Adrenal gland (tissue), 12 donors: ENCODE measurements around the gene NHSL2. TPM values are rescaled to one million over a fixed set of nuclear protein-coding genes. Genes with fewer than 3 reads are reported as not detected.

Experiments used
- DNase-seq, 7 donors: peaks; one replicate each; pipeline ENCODE4 v3.0.0-alpha.2; 2019 to 2020
- H3K27ac ChIP-seq, 5 donors: fragments of 200-600 bp; sonication (generic) in 4 of 5; 1 replicate in 3 of 5; 2 replicates in 2 of 5; pipeline versions ENCODE4 v1.5.1 to v1.8.0; 2016 to 2020; ENCODE audit warnings: mild to moderate bottlenecking in 1 of 5
- H3K27me3 ChIP-seq: fragments of 200-600 bp; 2 replicates; pipeline ENCODE4 v1.8.0; 2021
- H3K36me3 ChIP-seq, 2 donors: fragments of 200-600 bp; replicated peaks in 1 of 2; 1 replicate in 1 of 2; 2 replicates in 1 of 2; pipeline versions ENCODE4 v1.5.1 to v1.8.0; 2018 to 2022
- H3K4me1 ChIP-seq, 2 donors: fragments of 200-600 bp; replicated peaks in 1 of 2; 1 replicate in 1 of 2; 2 replicates in 1 of 2; pipeline versions ENCODE4 v1.5.1 to v1.8.0; 2018 to 2021
- H3K4me3 ChIP-seq, 4 donors: fragments of 200-600 bp; sonication (generic) in 3 of 4; one replicate each; pipeline ENCODE4 v1.5.1; 2016 to 2018
- H3K9me3 ChIP-seq, 3 donors: fragments of 200-600 bp; sonication (generic) in 1 of 3; replicated peaks in 1 of 3; 1 replicate in 2 of 3; 2 replicates in 1 of 3; pipeline versions ENCODE4 v1.5.1 to v1.8.0; 2016 to 2021
- POLR2A ChIP-seq, 2 donors: fragments of 450-650 bp; IDR thresholded peaks; one replicate each; pipeline ENCODE4 v1.6.1; 2017; ENCODE audit warnings: antibody characterized with exemption in 2 of 2, mild to moderate bottlenecking in 2 of 2, moderate library complexity in 1 of 2
- WGBS, 4 donors: extraction: QIAGEN DNeasy Blood & Tissue Kit in 2 of 4; methylation state at CpG; one replicate each; pipeline versions ENCODE4 v1.1.5 to v1.1.7; 2013 to 2017; 5-methylcytosine and 5-hydroxymethylcytosine counted together
- intact Hi-C, 2 donors: fragments of 100-400 bp; cut with DNase I; formaldehyde crosslinking; loops; one replicate each; pipeline versions ENCODE4 v1.14.1 to v1.15.0; 2022 to 2023
- polyA plus RNA-seq, 3 donors: library from polyadenylated mRNA; stranded (reverse); fragments of 200-250 nt in 2 of 3; fragments of 350-450 nt in 1 of 3; fragmentation: Illumina TruSeq in 1 of 3; extraction: RNeasy Lipid Tissue Mini Kit (QIAGEN cat#74804) in 1 of 3; gene quantifications; one replicate each; pipeline ENCODE4 v1.2.3, GENCODE V29; 2013 to 2014
- total RNA-seq, 9 donors: library from RNA; depleted of rRNA in 4 of 9; stranded (reverse); fragments of >200 nt in 4 of 9; fragments of 120-200 nt in 1 of 9; fragmentation: NEBNext Ultra II Directional in 1 of 9; extraction: Animal tissue kit (Norgen Biotek cat#: 25700) in 1 of 9; gene quantifications; one replicate each; pipeline versions ENCODE4 v1.1.0 to v1.2.4, GENCODE V29; 2013 to 2023
- TF ChIP-seq, protein P1 (sequence below), 6 experiments: fragments of 450-650 bp in 4 of 6; fragments of 200-600 bp in 2 of 6; sonication (generic) in 1 of 6; IDR thresholded peaks; 1 replicate in 5 of 6; 2 replicates in 1 of 6; pipeline versions ENCODE4 v1.5.1 to v1.8.0; 2016 to 2021; ENCODE audit warnings: antibody characterized with exemption in 6 of 6, mild to moderate bottlenecking in 2 of 6, moderate library complexity in 1 of 6
- donor health status: healthy with polysubstance abuse.
- donor health status: Bipolar disorder and iron deficiency.
- donor health status: DM: yes; HTN: yes; CAD: no.
- donor health status: DM: no; HTN: no; CAD: no.
- donor health status: DM: no; HTN: no; CAD: no.
- donor health status: DM: yes; HTN: yes; CAD: no.

The NHSL2 gene
- total and polyA plus RNA-seq, 12 donors: 1.3 to 18.2 (median 4.8) TPM

DNA sequence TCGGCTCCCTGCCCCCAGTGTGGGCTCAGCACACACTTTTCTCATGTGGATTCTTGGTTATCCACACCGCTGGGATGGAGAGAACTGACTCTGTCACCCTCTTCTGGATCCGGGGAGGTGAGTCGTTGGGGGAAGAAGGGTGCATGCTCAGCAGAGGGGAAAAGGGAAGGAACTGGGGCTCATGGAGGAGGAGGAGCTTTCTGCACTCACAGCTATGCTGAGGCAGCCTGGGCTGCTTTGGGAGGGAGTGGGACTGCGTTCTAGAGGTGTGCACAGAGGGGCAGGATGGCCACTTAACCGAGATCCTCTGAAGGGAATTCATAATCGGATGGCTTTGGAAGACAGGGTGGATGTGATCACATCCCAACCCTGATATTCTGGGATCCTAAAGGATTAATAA, 169.5 kb downstream of the NHSL2 start:
- 65 to 73% (median 71%) methylated on average over 6 to 7 of the region's 7 CpGs for WGBS, 4 donors
- peaks cover 11% of the 10 kb centered on the region for H3K27me3 ChIP-seq
- TF ChIP-seq, protein P1, sequence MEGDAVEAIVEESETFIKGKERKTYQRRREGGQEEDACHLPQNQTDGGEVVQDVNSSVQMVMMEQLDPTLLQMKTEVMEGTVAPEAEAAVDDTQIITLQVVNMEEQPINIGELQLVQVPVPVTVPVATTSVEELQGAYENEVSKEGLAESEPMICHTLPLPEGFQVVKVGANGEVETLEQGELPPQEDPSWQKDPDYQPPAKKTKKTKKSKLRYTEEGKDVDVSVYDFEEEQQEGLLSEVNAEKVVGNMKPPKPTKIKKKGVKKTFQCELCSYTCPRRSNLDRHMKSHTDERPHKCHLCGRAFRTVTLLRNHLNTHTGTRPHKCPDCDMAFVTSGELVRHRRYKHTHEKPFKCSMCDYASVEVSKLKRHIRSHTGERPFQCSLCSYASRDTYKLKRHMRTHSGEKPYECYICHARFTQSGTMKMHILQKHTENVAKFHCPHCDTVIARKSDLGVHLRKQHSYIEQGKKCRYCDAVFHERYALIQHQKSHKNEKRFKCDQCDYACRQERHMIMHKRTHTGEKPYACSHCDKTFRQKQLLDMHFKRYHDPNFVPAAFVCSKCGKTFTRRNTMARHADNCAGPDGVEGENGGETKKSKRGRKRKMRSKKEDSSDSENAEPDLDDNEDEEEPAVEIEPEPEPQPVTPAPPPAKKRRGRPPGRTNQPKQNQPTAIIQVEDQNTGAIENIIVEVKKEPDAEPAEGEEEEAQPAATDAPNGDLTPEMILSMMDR (IDR thresholded peaks at IDR 0.05): no peak
- no peak for TF ChIP-seq POLR2A (IDR thresholded peaks at IDR 0.05)
- H3K36me3 ChIP-seq: no peaks in the 10 kb centered on the region
- no peaks in the 10 kb centered on the region for H3K9me3 ChIP-seq
- peak overlapping the region in 1 of 5 donors; percentile 8 for H3K27ac ChIP-seq
- peaks cover 0 to 3% of the 10 kb centered on the region in 2 donors for H3K4me1 ChIP-seq
- no peak overlapping the region for H3K4me3 ChIP-seq
- intact Hi-C loops: no loop called here
- DNase-seq: no peak

DNA sequence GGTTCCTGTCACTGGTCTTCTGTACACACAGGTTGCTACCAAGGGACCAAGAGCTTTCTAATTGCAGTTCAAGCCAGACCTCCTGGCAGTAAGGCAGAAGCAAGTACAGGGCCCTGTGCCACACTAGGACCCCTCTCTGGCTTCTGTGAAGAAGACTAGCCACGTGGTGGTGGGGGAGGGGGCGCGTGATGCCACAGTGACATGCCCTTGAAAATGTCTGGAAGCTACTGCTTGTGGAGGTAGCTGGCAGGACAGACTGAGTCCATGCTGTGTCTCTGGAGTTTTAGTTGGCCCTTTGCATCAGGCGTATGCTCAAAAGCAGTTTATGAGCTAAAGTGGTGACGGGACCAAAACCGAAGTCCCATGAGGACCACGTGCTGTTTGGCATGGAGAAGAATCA, 170.2 kb downstream of the NHSL2 start:
- Histone ChIP-seq H3K4me1 (peaks cover 0 to 3% of the 10 kb centered on the region in 2 donors), H3K27me3 (peaks cover 11% of the 10 kb centered on the region), H3K4me3 (no peak overlapping the region), H3K9me3 (no peaks in the 10 kb centered on the region), H3K27ac (no peak overlapping the region), H3K36me3 (no peaks in the 10 kb centered on the region)
- TF ChIP-seq, protein P1 (IDR thresholded peaks at IDR 0.05): no peak
- no peak for TF ChIP-seq POLR2A (IDR thresholded peaks at IDR 0.05)
- intact Hi-C loops: no loop called here
- 63 to 83% (median 68%) methylated on average over 4 to 7 of the region's 7 CpGs for WGBS, 4 donors
- no peak for DNase-seq

DNA sequence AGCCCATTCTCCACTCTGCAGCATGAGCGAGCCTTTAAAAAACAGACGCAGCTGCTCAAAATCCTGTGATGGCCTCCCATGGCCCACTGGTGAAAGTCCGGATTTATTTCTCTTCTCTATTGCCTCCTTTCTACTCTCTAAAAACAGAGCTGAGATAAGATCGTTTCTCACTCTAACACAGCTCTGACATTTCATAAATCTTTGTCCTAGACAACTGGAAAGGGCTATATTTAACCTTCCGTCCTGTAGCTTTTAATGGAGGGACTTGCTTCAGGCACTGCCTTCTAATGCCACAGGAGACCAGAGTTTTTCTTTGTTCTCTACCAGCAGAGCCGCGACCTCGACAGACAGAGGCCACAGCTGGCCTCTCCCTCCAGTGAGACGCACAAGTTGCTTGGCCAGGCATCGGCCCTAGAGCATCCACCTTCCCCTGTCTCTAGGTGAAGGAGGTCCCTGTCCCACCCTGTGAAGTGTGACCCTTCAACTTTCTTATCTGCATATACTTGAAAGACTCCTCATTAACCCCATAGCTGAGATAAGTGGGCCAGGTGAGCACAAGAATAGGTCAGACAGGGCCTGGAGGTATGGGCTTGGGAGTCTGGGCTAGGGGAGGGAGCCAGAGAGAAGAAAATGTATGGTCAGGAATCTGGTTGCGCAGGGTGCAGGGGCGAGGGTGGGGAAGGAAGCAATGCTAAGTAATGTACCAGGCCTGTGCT, 171.1 kb downstream of the NHSL2 start:
- no peak for DNase-seq
- Histone ChIP-seq H3K4me3 (no peak overlapping the region), H3K36me3 (no peaks in the 10 kb centered on the region), H3K27ac (no peak overlapping the region), H3K9me3 (no peaks in the 10 kb centered on the region), H3K4me1 (peaks cover 0 to 3% of the 10 kb centered on the region in 2 donors), H3K27me3 (peaks cover 11% of the 10 kb centered on the region)
- 55 to 72% (median 70%) methylated on average over 8 to 12 of the region's 12 CpGs for WGBS, 4 donors
- intact Hi-C loops: no loop called here
- TF ChIP-seq, protein P1 (IDR thresholded peaks at IDR 0.05): no peak

DNA sequence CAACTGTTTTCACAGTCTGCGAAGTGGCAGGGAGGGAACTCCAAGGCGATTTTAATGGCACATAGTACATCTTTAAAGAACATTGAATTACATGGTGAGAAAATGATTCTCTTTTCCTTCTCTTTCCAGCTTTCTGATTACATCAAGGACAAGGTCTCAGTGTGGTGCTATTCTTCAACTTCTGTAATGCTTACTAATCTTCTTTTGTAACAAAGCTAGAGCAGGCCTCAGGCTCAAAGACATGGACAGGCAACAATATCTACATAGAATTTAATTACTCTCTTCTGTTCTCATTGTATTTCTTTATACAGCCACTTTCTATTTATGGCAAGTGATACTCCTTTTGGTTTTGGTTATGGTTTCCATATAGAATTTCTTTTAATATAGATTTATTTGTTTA, 172.6 kb downstream of the NHSL2 start:
- DNase-seq: no peak
- TF ChIP-seq POLR2A (IDR thresholded peaks at IDR 0.05): no peak
- TF ChIP-seq, protein P1 (IDR thresholded peaks at IDR 0.05): no peak
- Histone ChIP-seq H3K27ac (no peak overlapping the region), H3K9me3 (no peaks in the 10 kb centered on the region), H3K27me3 (peaks cover 7% of the 10 kb centered on the region), H3K4me1 (peaks cover 0 to 3% of the 10 kb centered on the region in 2 donors), H3K4me3 (no peak overlapping the region), H3K36me3 (no peaks in the 10 kb centered on the region)
- 73 to 83% (median 79%) methylated on average over 2 of the region's 2 CpGs for WGBS, 4 donors
- intact Hi-C loops: no loop called here
